ENCODE data around the gene CACNA1B.
"Not testable (repeated sequence)": the region's sequence is repeated elsewhere in the genome, so short reads cannot be mapped to it uniquely, and the experiment has no call there.

Gene CACNA1B

GRCh38 chr9:137988701-137989100 lies 111.1 kb downstream of the CACNA1B start:
- DNase-seq: no peak

- DNase-seq: no peak
These were observed 111.6 kb downstream of the CACNA1B start for GRCh38 chr9:137989156-137989555.

- no peak for DNase-seq
These were observed 112.6 kb downstream of the CACNA1B start for GRCh38 chr9:137989999-137990715.

DNA sequence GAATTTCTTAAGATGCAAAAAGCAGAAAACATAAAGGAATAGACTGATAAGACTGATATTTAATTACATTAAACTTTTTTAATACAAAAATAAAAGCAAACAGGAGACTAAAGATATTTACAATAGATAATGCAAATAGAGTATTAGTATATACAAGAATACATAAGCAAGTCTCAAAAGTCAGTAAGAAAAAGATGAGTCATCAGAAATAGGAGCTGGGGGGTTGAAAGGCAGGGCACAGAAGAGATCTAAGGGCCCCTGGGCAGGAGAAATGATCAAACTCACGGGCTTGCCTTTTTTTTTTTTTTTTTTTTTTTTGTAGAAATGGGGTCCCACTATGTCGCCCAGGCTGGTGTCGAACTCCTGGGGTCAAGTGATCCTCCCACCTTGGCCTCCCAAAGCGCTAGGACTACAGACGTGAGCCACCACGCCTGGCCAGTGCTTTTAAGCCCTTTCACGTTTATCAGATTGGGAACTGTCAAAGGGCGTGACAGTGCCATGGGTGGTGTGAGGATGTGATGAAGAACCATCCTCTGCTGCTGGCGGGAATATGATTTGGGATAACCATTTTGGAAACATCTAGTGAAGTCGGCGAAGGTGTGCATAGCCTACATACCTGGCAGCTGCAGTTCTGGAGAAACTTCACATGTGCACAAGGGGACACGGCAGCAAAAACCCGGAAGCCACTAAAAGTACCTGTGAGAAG lies 126.1 kb downstream of the CACNA1B start:
- DNase-seq: no peak

- DNase-seq: no peak
These were observed 129.1 kb downstream of the CACNA1B start for GRCh38 chr9:138006576-138007233.

DNA sequence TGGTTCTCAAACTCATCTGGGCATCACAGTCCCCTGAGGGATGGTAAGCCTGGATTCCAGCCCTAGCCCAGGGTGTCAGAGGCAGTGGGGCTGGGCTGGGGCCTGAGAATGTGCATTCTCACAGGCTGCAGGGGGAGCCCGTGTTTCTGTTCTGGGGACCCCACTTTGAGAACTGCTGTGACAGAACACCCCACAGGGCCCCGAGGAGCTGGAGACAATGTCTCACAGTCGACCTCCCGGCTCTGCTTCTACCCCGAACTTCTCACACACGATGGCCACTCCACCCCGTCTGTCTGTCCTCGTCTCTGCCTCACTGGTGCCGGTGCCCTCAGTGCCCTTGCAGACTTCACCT lies 130.0 kb downstream of the CACNA1B start:
- DNase-seq: no peak

GRCh38 chr9:138007918-138008841 lies 130.6 kb downstream of the CACNA1B start:
- DNase-seq: no peak

DNA sequence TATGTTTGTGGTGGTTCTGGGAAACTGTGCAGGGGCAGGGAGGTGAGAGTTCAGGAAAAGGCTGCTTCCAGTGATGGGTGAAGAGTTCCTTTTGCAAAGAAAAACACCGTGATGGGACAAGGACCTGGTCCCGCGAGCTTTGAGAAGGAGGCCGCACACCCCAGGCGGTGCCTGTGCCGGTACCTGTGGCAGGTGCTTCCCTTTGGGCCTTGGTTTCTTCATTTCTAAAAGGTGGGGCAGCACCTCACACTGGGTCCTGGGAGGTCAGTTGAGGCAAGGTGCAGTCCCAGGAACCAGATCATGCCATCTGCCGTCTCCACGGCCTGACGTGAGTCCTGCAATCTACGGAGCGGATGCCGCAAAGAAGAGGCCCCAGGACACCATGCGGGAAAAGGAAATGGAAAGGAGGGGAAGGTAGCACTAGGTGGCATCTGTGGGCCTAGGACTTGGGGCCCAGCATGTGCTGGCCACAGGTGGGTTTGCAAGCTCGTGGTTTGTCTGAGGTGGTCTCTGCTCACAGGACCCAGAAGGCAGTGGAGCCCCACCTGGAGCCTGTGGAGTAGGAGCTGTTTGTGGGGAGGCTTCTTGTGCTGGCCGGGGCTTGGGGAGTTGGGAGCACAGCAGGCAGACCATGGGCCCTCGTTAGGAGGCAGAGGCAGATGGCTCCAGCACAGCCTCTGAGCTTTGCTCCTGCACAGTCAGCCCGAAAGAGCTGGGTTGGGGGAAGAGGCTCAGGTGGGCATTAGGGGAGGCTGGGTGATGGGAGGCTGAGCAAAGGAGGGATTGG lies 131.6 kb downstream of the CACNA1B start:
- DNase-seq: no peak

DNA sequence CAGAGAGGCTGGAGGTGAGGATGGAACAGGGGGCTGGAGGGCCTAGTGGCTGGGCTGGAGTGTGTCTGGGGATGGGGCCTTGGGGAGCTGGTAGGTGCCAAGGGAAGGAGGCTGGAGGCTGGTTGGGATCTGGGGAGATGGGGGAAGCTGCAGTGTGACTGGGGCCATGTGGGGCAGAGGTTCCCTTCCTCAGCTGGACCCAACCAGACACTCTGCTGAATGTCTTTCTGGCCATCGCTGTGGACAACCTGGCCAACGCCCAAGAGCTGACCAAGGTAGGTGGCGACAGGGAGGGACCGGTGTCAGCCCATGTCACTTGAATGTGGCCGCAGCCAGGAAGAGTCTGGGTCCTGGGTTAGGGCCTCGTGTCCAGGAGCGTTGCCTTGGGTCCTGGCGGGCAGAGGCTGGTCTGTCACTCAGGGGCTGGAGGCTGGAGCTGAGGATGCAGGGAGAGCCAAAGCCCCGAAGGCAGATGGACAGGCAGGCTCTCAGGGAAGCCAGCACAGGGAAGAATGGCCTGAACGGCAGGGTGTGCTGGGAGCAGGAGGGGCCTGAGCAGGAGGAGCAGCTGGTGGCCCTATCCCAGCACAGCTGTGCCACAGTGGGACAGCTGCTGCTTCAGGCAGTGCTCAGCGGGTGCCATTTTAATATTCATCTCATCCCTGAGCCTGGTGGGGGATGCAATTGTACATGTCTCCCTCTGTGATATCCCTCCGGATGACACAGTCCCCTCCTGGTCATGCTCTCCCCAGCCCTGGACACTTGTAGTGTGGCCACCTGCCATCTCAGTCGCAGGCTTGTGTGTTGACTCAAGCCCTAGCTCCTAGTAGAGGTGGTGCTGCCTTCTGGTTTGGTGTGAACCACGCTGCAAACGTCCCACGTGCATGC lies 132.5 kb downstream of the CACNA1B start:
- no peak for DNase-seq

DNA sequence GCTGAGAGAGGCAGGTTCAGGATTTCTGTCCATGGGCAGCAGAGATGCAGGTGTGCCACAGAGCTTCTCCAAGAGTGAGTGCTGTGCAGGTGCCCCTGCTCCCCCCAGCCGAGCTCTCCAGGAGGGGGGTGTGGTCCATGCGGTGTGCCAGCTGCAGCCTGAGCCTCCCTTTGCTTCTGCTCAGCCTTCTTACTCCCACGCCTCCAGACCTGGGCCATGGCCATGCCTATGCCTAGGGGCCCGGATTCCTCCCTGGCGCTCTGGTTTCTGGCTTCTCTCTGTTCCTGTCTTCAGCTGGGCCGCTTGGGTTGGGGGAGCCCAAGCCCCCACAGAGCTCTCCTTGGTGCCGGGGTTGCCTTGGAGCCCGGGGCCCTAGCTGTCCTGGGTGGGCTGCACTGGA lies 133.3 kb downstream of the CACNA1B start:
- DNase-seq: no peak

DNA sequence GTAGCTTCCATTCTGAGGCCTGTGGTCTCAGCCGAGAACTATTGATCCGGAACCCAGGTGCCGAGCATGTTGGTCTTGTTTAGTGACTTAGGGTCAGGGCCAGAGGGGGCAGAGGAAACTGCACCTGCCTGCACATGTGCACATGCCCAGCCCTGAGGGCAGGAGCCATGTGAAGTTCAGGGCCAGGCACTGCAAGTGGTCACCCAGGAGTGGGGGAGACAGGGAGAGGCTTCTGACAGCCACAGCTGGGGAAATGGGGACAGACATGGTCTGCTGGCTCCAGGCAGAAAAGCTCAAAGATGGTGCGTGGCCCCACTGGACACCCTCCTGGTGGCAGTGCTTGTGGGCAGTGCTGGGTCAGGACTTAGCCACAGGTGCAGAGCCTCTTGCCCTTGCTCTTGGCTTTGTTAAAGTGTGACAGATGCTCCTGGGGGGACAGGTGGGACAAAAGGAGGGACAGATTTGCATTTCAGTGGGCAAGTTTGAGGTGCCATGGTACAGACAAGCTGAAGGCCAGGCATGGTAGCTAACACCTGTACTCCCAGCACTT lies 134.4 kb downstream of the CACNA1B start:
- no peak for DNase-seq

- DNase-seq: no peak
These were observed 135.7 kb downstream of the CACNA1B start for GRCh38 chr9:138013273-138013672.

DNA sequence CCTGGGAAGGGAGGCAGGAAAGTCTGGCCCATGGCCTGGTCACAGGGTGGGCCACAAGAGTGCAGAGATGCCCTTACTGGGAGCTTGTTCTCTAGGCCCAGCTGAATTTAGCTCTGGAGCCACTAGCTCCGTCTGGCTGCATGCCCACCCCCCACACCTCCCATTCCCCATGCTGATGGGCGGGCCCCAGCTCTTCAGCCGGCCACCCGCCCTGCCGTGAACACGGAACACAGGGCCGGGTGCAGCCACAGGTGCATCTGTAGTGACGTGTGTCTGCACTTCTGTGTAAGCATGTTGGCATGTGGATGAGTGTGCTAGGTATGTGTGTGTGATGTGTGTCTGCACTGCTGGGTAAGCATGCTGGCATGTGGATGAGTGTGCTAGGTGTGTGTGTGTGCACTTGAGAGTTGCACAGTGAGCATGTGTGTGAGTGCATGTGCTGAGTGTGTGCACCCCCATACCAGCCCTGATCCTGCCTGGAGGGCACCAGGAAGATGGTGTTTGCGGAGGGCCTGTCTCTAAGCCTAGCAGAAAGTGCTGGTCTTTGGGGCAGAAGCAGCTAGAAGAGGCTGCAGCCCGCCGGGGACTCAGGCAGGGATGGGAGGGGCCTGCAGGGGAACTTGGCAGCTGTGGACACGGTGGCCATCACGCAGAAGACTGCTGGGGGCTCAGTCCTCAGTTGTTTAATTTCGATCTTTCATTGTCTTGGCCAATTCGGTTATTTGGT lies 136.4 kb downstream of the CACNA1B start:
- DNase-seq: no peak

DNA sequence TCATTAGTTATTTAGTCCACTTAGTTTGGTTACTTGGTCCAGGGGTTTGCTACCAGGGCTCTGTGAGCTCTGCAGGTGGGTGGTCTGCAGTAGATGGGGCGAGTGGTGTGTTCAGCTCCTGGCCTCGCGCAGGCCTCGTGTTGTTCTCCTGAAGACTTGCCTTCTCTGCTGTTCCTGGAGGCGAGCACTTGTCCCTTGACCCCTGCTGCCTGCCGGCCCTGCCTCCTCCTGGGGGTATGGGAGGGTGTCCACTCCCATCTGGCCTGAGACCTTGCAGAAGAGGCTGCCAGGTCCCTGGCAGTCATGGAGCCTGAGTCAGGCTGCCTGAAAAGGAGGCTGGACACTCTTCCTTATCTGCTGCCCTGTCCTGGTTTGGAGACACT lies 137.0 kb downstream of the CACNA1B start:
- no peak for DNase-seq

DNA sequence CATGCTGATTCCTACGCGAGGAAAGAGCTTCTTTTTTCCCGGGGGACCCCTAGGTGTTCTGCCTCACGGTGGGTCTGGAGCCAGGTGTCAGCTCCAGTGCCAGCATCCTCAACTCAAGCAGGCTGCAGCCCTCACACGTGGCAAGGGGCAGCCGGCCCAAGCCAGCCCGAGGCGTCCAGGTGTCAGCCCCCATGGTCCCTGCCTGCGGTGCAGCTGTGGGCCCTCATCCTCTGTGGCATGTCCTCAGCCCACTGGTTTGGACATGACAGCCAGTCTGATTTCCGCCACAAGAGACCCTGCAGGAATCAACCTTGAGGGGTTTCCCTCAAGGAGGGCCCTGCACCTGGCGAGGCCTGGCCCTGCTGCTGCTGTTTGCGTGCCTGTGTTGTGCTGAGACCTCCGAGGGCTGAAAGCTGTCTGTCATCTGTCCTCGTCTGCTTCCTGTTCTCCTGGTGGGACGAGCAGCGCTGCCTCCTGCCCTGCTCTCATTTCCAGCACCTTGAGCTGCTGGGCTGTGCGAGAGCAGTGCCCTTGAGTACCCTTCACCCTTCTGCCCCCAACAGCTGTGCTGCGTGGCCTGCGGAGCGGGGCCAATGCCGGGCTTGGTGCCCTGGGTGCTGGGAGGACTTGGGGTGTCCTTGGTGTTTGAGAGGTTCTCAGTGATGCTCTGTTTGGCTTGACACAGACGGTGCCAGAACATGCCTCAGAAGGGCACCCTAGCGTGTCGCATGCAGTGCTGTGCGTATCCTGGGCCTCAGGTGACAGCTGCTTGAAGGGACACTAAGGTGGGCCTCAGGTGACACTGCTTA lies 137.6 kb downstream of the CACNA1B start:
- DNase-seq: no peak

DNA sequence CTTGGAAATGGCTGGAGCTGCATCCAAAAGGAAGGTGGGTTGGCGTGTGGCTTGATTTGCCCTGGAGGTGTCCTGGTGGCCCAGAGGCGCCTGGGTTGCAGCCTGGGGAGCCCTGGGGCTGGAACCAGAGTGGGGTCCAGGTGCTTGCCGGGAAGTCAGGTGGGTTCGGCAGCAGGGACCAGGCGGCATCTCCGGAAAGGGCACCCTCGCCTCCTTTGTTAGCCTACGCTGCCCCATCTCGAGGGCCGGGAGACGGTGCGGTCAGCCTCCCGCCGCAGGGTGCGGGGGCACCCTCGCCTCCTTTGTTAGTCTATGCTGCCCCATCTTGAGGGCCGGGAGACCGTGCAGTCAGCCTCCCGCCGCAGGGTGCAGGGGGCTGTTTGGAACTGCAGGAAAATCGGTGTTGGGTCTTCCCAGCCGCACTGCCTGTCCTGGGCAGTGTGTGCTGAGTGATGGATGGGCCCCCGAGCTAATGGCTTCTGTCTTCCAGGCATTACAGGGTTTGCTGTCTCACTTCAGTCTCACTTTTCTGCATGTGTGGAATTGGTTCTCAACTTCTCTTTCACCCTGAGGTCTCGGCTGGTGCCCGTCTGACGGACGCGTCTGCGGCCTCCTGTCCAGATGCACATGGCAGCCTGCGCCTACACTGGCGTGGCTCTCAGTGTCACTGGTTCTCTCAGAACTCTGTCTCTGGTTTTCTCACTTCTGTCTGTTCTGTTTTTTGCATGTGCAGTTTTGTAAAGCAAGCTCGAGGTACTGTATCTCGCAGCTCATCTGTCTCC lies 139.0 kb downstream of the CACNA1B start:
- DNase-seq: no peak

DNA sequence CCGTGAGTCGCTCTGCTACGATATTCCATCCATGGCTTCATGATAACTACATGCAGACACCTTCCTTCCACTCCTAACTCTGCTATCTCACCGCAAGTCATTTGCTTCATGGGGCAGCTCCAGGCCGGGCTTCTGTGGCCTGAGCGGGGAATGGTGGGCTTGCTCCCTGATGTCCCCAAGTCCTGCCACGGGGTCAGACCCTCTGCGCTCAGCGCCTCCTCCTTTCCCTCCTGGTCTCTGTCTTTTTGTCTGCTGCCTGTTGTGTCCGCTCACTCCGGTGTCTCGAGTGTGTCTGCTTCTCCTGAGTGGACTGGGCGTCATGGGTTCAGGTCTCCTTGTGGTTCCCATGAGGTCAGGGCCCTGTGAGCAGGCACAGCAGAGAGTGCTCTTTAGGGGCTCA lies 139.6 kb downstream of the CACNA1B start:
- no peak for DNase-seq

DNA sequence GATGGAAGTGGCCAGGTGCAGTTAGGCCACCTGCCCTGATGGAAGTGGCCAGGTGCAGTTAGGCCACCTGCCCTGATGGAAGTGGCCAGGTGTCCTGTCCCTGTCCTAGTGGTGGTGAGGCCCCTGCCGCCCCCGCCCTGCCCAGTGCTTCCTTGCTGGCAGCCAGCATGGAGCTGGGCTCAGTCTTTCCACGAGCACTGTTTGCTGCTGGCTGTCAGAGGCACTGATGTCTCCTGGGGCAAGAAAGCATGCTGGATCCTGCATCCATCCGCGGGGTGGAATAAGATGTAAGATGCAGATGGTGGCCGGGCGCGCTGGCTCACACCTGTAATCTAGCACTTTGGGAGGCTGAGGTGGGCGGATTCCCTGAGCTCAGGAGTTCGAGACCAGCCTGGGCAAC lies 141.9 kb downstream of the CACNA1B start:
- not testable (repeated sequence) for DNase-seq

Data from CD4-positive, alpha-beta T cell treated with Interleukin-10 for 1 hour (primary cell).